Neural progenitor cell (in vitro differentiated cells): ENCODE results near the gene DUSP8. TPM values are rescaled to one million over a fixed set of nuclear protein-coding genes. Genes with fewer than 3 reads are reported as not detected.

Experiments
- DNase-seq: peaks from one replicate; pipeline ENCODE4 v3.0.0-alpha.2; 2016; ENCODE audit warnings: low spot score
- H2AFZ ChIP-seq: fragments of 200-600 bp; sonication (generic); replicated peaks from 2 replicates; pipeline ENCODE4 v1.6.1; 2016; ENCODE audit warnings: antibody characterized with exemption
- H3F3A ChIP-seq: fragments of 200-600 bp; sonication (generic); 2 replicates; pipeline ENCODE4 v1.6.1; 2016; ENCODE audit warnings: antibody characterized with exemption, low read depth
- H3K27ac ChIP-seq: fragments of 200-600 bp; sonication (generic); 2 replicates; pipeline ENCODE4 v1.5.1; 2016; ENCODE audit warnings: mild to moderate bottlenecking
- H3K27me3 ChIP-seq: fragments of 200-600 bp; sonication (generic); 2 replicates; pipeline ENCODE4 v1.6.1; 2016; ENCODE audit warnings: mild to moderate bottlenecking, moderate library complexity
- H3K36me3 ChIP-seq: fragments of 200-600 bp; sonication (generic); 2 replicates; pipeline ENCODE4 v1.5.1; 2016
- H3K4me1 ChIP-seq: fragments of 200-600 bp; sonication (generic); 2 replicates; pipeline ENCODE4 v1.6.1; 2016; ENCODE audit warnings: mixed run types
- H3K4me2 ChIP-seq: fragments of 200-600 bp; sonication (generic); 2 replicates; pipeline ENCODE4 v1.6.1; 2016
- H3K4me3 ChIP-seq: fragments of 200-600 bp; sonication (generic); 2 replicates; pipeline ENCODE4 v1.5.1; 2016
- H3K79me2 ChIP-seq: fragments of 200-600 bp; sonication (generic); 2 replicates; pipeline ENCODE4 v1.6.1; 2016; ENCODE audit warnings: low read depth
- H3K9ac ChIP-seq: fragments of 200-600 bp; sonication (generic); 2 replicates; pipeline ENCODE4 v1.6.1; 2016
- H3K9me3 ChIP-seq: fragments of 200-600 bp; sonication (generic); 2 replicates; pipeline ENCODE4 v1.5.1; 2016; ENCODE audit warnings: low read depth
- H4K20me1 ChIP-seq: fragments of 200-600 bp; sonication (generic); 2 replicates; pipeline ENCODE4 v1.6.1; 2016; ENCODE audit warnings: low read depth
- H3K27ac Mint-ChIP-seq: 3 replicates; pipeline ENCODE4 v1.8.0; 2021; ENCODE audit warnings: mixed read lengths
- H3K27me3 Mint-ChIP-seq: 2 replicates; pipeline ENCODE4 v1.8.0; 2022; ENCODE audit warnings: low read depth, mild to moderate bottlenecking, inconsistent platforms, moderate library complexity, mixed read lengths; ENCODE audit not compliant: insufficient read depth
- H3K36me3 Mint-ChIP-seq: 3 replicates; pipeline ENCODE4 v1.8.0; 2021; ENCODE audit warnings: mixed read lengths
- H3K4me1 Mint-ChIP-seq: 3 replicates; pipeline ENCODE4 v1.8.0; 2021; ENCODE audit warnings: mixed read lengths
- H3K4me3 Mint-ChIP-seq: 3 replicates; pipeline ENCODE4 v1.8.0; 2021; ENCODE audit warnings: mild to moderate bottlenecking, moderate library complexity, mixed read lengths
- H3K9me3 Mint-ChIP-seq: 3 replicates; pipeline ENCODE4 v1.8.0; 2020; ENCODE audit warnings: mixed read lengths
- CTCF ChIP-seq: fragments of 200-600 bp; sonication (generic); IDR thresholded peaks from 2 replicates; pipeline ENCODE4 v1.5.1; 2017; ENCODE audit warnings: antibody characterized with exemption, mild to moderate bottlenecking
- EZH2 ChIP-seq: fragments of 200-600 bp; sonication (generic); IDR thresholded peaks from 2 replicates; pipeline ENCODE4 v1.6.1; 2017; ENCODE audit warnings: antibody characterized with exemption, mild to moderate bottlenecking, moderate library complexity
- EZH2phosphoT487 ChIP-seq: fragments of 200-600 bp; sonication (generic); IDR thresholded peaks from 2 replicates; pipeline ENCODE4 v1.6.1; 2017; ENCODE audit warnings: antibody characterized with exemption
- total RNA-seq: library from RNA; depleted of rRNA; stranded (reverse); fragments of >200 nt; gene quantifications from 2 replicates; pipeline ENCODE4 v1.2.3, GENCODE V29; 2015; ENCODE audit warnings: low replicate concordance

The DUSP8 gene
- total RNA-seq, 1 donor from 2014 or later, result 0.09 TPM

- Mint-ChIP-seq H3K27ac (no peak overlapping the region), H3K4me1 (peaks cover 8% of the 10 kb centered on the region), H3K36me3 (no peaks in the 10 kb centered on the region), H3K27me3 (peaks cover under 1% of the 10 kb centered on the region), H3K9me3 (no peaks in the 10 kb centered on the region), H3K4me3 (no peak overlapping the region)
- Histone ChIP-seq H3K4me2 (no peak overlapping the region), H3K79me2 (no peaks in the 10 kb centered on the region), H3F3A (no peaks in the 10 kb centered on the region), H3K9ac (no peak overlapping the region), H4K20me1 (peaks cover 5% of the 10 kb centered on the region), H3K4me1 (peaks cover 31% of the 10 kb centered on the region), H3K4me3 (no peak overlapping the region), H3K27me3 (peaks cover 35% of the 10 kb centered on the region), H3K27ac (no peak overlapping the region), H2AFZ (no peak overlapping the region), H3K9me3 (no peaks in the 10 kb centered on the region), H3K36me3 (no peaks in the 10 kb centered on the region)
- TF ChIP-seq EZH2phosphoT487 (no peak), EZH2 (no peak), CTCF (no peak)
- DNase-seq, result no peak
Measured at GRCh38 chr11:1563149-1563638, 8.9 kb downstream of the DUSP8 start.

GRCh38 chr11:1562469-1563148 lies 9.5 kb downstream of the DUSP8 start:
- no peaks in the 10 kb centered on the region for H3K9me3 Mint-ChIP-seq
- peaks cover 4% of the 10 kb centered on the region for H3K27me3 Mint-ChIP-seq
- Histone ChIP-seq H3F3A (no peaks in the 10 kb centered on the region), H3K9me3 (no peaks in the 10 kb centered on the region), H3K9ac (no peak overlapping the region), H4K20me1 (peaks cover 3% of the 10 kb centered on the region), H3K27ac (no peak overlapping the region), H3K79me2 (no peaks in the 10 kb centered on the region), H3K4me2 (no peak overlapping the region), H3K4me1 (peaks cover 26% of the 10 kb centered on the region), H2AFZ (no peak overlapping the region), H3K27me3 (peaks cover 41% of the 10 kb centered on the region), H3K36me3 (no peaks in the 10 kb centered on the region), H3K4me3 (no peak overlapping the region)
- TF ChIP-seq EZH2 (no peak), CTCF (no peak), EZH2phosphoT487 (no peak)
- no peak overlapping the region for H3K27ac Mint-ChIP-seq
- H3K4me1 Mint-ChIP-seq, result peaks cover 5% of the 10 kb centered on the region
- no peak for DNase-seq
- no peaks in the 10 kb centered on the region for H3K36me3 Mint-ChIP-seq
- peak overlapping the region; percentile 53 for H3K4me3 Mint-ChIP-seq

- no peaks in the 10 kb centered on the region for H3F3A ChIP-seq
- Mint-ChIP-seq H3K27ac (no peak overlapping the region), H3K36me3 (no peaks in the 10 kb centered on the region), H3K4me3 (no peak overlapping the region), H3K9me3 (no peaks in the 10 kb centered on the region), H3K27me3 (peaks cover 6% of the 10 kb centered on the region), H3K4me1 (peaks cover 5% of the 10 kb centered on the region)
- H3K27me3 ChIP-seq, result peaks cover 48% of the 10 kb centered on the region
- no peak for TF ChIP-seq EZH2
- no peak for TF ChIP-seq CTCF
- TF ChIP-seq EZH2phosphoT487, result no peak
- H3K9me3 ChIP-seq, result no peaks in the 10 kb centered on the region
- H3K9ac ChIP-seq, result no peak overlapping the region
- H3K4me3 ChIP-seq, result no peak overlapping the region
- H3K79me2 ChIP-seq, result no peaks in the 10 kb centered on the region
- H3K27ac ChIP-seq, result no peak overlapping the region
- peaks cover 26% of the 10 kb centered on the region for H3K4me1 ChIP-seq
- peaks cover 5% of the 10 kb centered on the region for H4K20me1 ChIP-seq
- H2AFZ ChIP-seq, result no peak overlapping the region
- H3K36me3 ChIP-seq, result no peaks in the 10 kb centered on the region
- H3K4me2 ChIP-seq, result no peak overlapping the region
- DNase-seq, result no peak
Measured at GRCh38 chr11:1561955-1562354, 10.1 kb downstream of the DUSP8 start.
